GM21723 (cell line): ENCODE measurements around the gene NES.

ENCODE experiments used
- ATAC-seq: cut with Tn5 transposase; IDR thresholded peaks from one replicate; pipeline ENCODE4 v1.9.1; 2021; ENCODE audit warnings: mild to moderate bottlenecking, moderate library complexity; ENCODE audit not compliant: unreplicated experiment

NES gene

GRCh38 chr1:156704166-156704711 is 27.0 kb upstream of the NES start:
- ATAC-seq, result no peak

- ATAC-seq, result no peak
These were observed 26.5 kb upstream of the NES start for GRCh38 chr1:156703741-156704140.

GRCh38 chr1:156703336-156703735 is 26.1 kb upstream of the NES start:
- ATAC-seq, result no peak

GRCh38 chr1:156700736-156701531 is 23.7 kb upstream of the NES start:
- ATAC-seq, result no peak

GRCh38 chr1:156698995-156699394 is 21.8 kb upstream of the NES start:
- no peak for ATAC-seq

- ATAC-seq, result no peak
These were observed 20.3 kb upstream of the NES start for GRCh38 chr1:156697481-156697880.

- ATAC-seq, result no peak
These were observed 19.5 kb upstream of the NES start for GRCh38 chr1:156696755-156697154.

GRCh38 chr1:156694690-156694962 is 17.4 kb upstream of the NES start:
- no peak for ATAC-seq

- no peak for ATAC-seq
These were observed 16.9 kb upstream of the NES start for GRCh38 chr1:156693848-156694689.

- ATAC-seq, result no peak
These were observed 16.0 kb upstream of the NES start for GRCh38 chr1:156692925-156693847.

- no peak for ATAC-seq
These were observed 15.3 kb upstream of the NES start for GRCh38 chr1:156692441-156692924.

- no peak for ATAC-seq
These were observed 14.6 kb upstream of the NES start for GRCh38 chr1:156691665-156692440.

GRCh38 chr1:156691191-156691590 is 14.0 kb upstream of the NES start:
- ATAC-seq, result no peak

- no peak for ATAC-seq
These were observed 13.4 kb upstream of the NES start for GRCh38 chr1:156690675-156691036.

GRCh38 chr1:156689953-156690674 is 12.9 kb upstream of the NES start:
- no peak for ATAC-seq

- ATAC-seq, result peak; percentile 62
These were observed 12.1 kb upstream of the NES start for GRCh38 chr1:156689035-156689952.

GRCh38 chr1:156684227-156684782 is 7.1 kb upstream of the NES start:
- no peak for ATAC-seq
